GM21381 (cell line): ENCODE data around the gene DTX4.
A peak's percentile ranks its signal among the peaks of the same experiment; 100 is the strongest.
"Not testable (repeated sequence)": the region's sequence is repeated elsewhere in the genome, so short reads cannot be mapped to it uniquely, and the experiment has no call there.

Experiments used
- ATAC-seq: cut with Tn5 transposase; IDR thresholded peaks from one replicate; pipeline ENCODE4 v1.9.1; 2021; ENCODE audit warnings: mild to moderate bottlenecking, moderate library complexity; ENCODE audit not compliant: unreplicated experiment

DTX4 gene

GRCh38 chr11:59171508-59172322 lies at the start of gene DTX4:
DTX4 (plus strand) TSS chr11:59172132; CDS start chr11:59172596, 464 bp downstream.
- ATAC-seq = peak; percentile 68

GRCh38 chr11:59135648-59136461 lies 36.1 kb upstream of the DTX4 start:
- ATAC-seq = peak; percentile 95

GRCh38 chr11:59136551-59136950 lies 35.4 kb upstream of the DTX4 start:
- not testable (repeated sequence) for ATAC-seq

- no peak for ATAC-seq
Observed at GRCh38 chr11:59137190-59137589, 34.7 kb upstream of the DTX4 start.

- no peak for ATAC-seq
Observed at GRCh38 chr11:59138643-59139042, 33.3 kb upstream of the DTX4 start.

GRCh38 chr11:59141191-59141590 lies 30.7 kb upstream of the DTX4 start:
- ATAC-seq = no peak

GRCh38 chr11:59141673-59142460 lies 30.1 kb upstream of the DTX4 start:
- ATAC-seq = no peak

- peak; percentile 70 for ATAC-seq
Observed at GRCh38 chr11:59142530-59143507, 29.1 kb upstream of the DTX4 start, which contains the start of gene FAM111A. FAM111A (plus strand) TSS chr11:59142856; CDS start chr11:59148873, 6,017 bp downstream.

- no peak for ATAC-seq
Observed at GRCh38 chr11:59144096-59144495, 27.8 kb upstream of the DTX4 start.

- ATAC-seq = peak; percentile 53
Observed at GRCh38 chr11:59144579-59145345, 27.2 kb upstream of the DTX4 start.

- ATAC-seq = no peak
Observed at GRCh38 chr11:59145534-59145933, 26.4 kb upstream of the DTX4 start.

GRCh38 chr11:59151761-59152160 lies 20.2 kb upstream of the DTX4 start:
- ATAC-seq = peak; percentile 50

GRCh38 chr11:59152312-59152951 lies 19.5 kb upstream of the DTX4 start:
- peak; percentile 72 for ATAC-seq

- no peak for ATAC-seq
Observed at GRCh38 chr11:59154610-59155009, 17.3 kb upstream of the DTX4 start.

- ATAC-seq = no peak
Observed at GRCh38 chr11:59157433-59157832, 14.5 kb upstream of the DTX4 start.

GRCh38 chr11:59158206-59159068 lies 13.5 kb upstream of the DTX4 start:
- peak; percentile 85 for ATAC-seq

- no peak for ATAC-seq
Observed at GRCh38 chr11:59164028-59164427, 7.9 kb upstream of the DTX4 start.
